PC-3 (cell line): Measurements from ENCODE around the gene TF. TPM values are rescaled to one million over a fixed set of nuclear protein-coding genes. Genes with fewer than 3 reads are reported as not detected.

Source experiments
- ATAC-seq: fragments of 200-7000 bp; cut with Tn5 transposase; 2 replicates; pipeline ENCODE4 v1.9.1; 2020; ENCODE audit warnings: mild to moderate bottlenecking, moderate library complexity
- BruUV-seq: library from RNA; stranded (reverse); fragments of 400-500 nt; replicated peaks from 2 replicates; lab custom pipeline; 2021; lab: Mats Ljungman, UMichigan
- CTCF ChIA-PET: fragments of 300-600 bp; sonication (Branson Sonifier 250); formaldehyde crosslinking; loops from one replicate; lab custom pipeline; 2022; ENCODE audit warnings: antibody characterized with exemption; lab: Charles Lee
- POLR2A ChIA-PET: fragments of 300-600 bp; sonication (Branson Sonifier 250); formaldehyde crosslinking; loops from one replicate; lab custom pipeline; 2022; ENCODE audit warnings: antibody characterized with exemption; ENCODE audit not compliant: unreplicated experiment; lab: Charles Lee
- DNase-seq: peaks from one replicate; pipeline ENCODE4 v3.0.0-alpha.2; 2015
- H2AFZ ChIP-seq: fragments of 300-600 bp; sonication (generic); 2 replicates; pipeline ENCODE4 v1.6.0; 2016; ENCODE audit warnings: antibody characterized with exemption, low read length
- H3F3A ChIP-seq: fragments of 300-600 bp; sonication (generic); one replicate; pipeline ENCODE4 v1.6.0; 2017; ENCODE audit warnings: antibody characterized with exemption, low read length, control low read depth, mild to moderate bottlenecking; ENCODE audit not compliant: unreplicated experiment
- H3K27ac ChIP-seq: fragments of 300-600 bp; sonication (generic); 2 replicates; pipeline ENCODE4 v1.5.1; 2016; ENCODE audit warnings: mild to moderate bottlenecking, low read length
- H3K27me3 ChIP-seq: fragments of 300-600 bp; sonication (generic); 2 replicates; pipeline ENCODE4 v1.6.1; 2016; ENCODE audit warnings: low read length, mixed read lengths
- H3K36me3 ChIP-seq: fragments of 300-600 bp; sonication (generic); 2 replicates; pipeline ENCODE4 v1.6.1; 2016; ENCODE audit warnings: low read depth, mixed run types, low read length, mixed read lengths
- H3K4me1 ChIP-seq: fragments of 300-600 bp; sonication (generic); 2 replicates; pipeline ENCODE4 v1.5.1; 2016; ENCODE audit warnings: low read length; ENCODE audit not compliant: insufficient read depth
- H3K4me2 ChIP-seq: fragments of 300-600 bp; sonication (generic); 2 replicates; pipeline ENCODE4 v1.6.0; 2016; ENCODE audit warnings: low read length
- H3K4me3 ChIP-seq: fragments of 300-600 bp; sonication (generic); 2 replicates; pipeline ENCODE4 v1.5.1; 2016; ENCODE audit warnings: mild to moderate bottlenecking, low read length, mixed read lengths
- H3K79me2 ChIP-seq: fragments of 300-600 bp; sonication (generic); 2 replicates; pipeline ENCODE4 v1.6.1; 2017; ENCODE audit warnings: low read length, mixed read lengths
- H3K9ac ChIP-seq: fragments of 300-600 bp; sonication (generic); 2 replicates; pipeline ENCODE4 v1.6.0; 2016; ENCODE audit warnings: mild to moderate bottlenecking, low read length
- H3K9me2 ChIP-seq: fragments of 300-600 bp; sonication (generic); replicated peaks from 2 replicates; pipeline ENCODE4 v1.6.1; 2016; ENCODE audit warnings: mixed run types, low read length, mixed read lengths
- H3K9me3 ChIP-seq: fragments of 300-600 bp; sonication (generic); 2 replicates; pipeline ENCODE4 v1.6.1; 2016; ENCODE audit warnings: low read length, mixed read lengths
- H4K20me1 ChIP-seq: fragments of 300-600 bp; sonication (generic); 2 replicates; pipeline ENCODE4 v1.6.1; 2016; ENCODE audit warnings: low read length, mixed read lengths
- EZH2 ChIP-seq: fragments of 300-600 bp; sonication (generic); IDR thresholded peaks from one replicate; pipeline ENCODE4 v1.6.1; 2017; ENCODE audit warnings: antibody characterized with exemption, mild to moderate bottlenecking, low read length; ENCODE audit not compliant: unreplicated experiment
- EZH2phosphoT487 ChIP-seq: fragments of 300-600 bp; sonication (generic); IDR thresholded peaks from 2 replicates; pipeline ENCODE4 v1.6.1; 2018; ENCODE audit warnings: mild to moderate bottlenecking, antibody characterized with exemption, low read length, borderline replicate concordance
- intact Hi-C: fragments of 100-400 bp; cut with micrococcal nuclease; formaldehyde crosslinking; loops from 2 replicates; pipeline ENCODE4 v1.9.0; 2023
- total RNA-seq: library from RNA; depleted of rRNA; stranded (reverse); fragments of >200 nt; gene quantifications from 2 replicates; pipeline ENCODE4 v1.2.3, GENCODE V29; 2014
- TF ChIP-seq, protein P1 (sequence below): fragments of 300-600 bp; sonication (generic); conservative IDR thresholded peaks from 2 replicates; pipeline ENCODE4 v1.5.1; 2017; ENCODE audit warnings: antibody characterized with exemption, low read depth, mild to moderate bottlenecking, low read length

The TF gene
- total RNA-seq, 1 experiment from 2014 or later = not detected

GRCh38 chr3:133821767-133822638, 75.8 kb downstream of the TF start:
- Histone ChIP-seq H3F3A (no peaks in the 10 kb centered on the region), H3K4me2 (no peak overlapping the region), H3K9me2 (no peaks in the 10 kb centered on the region), H3K4me3 (no peak overlapping the region), H3K9me3 (no peaks in the 10 kb centered on the region), H3K9ac (no peak overlapping the region), H3K79me2 (no peaks in the 10 kb centered on the region), H3K27me3 (no peaks in the 10 kb centered on the region), H3K27ac (no peak overlapping the region), H3K4me1 (peaks cover 7% of the 10 kb centered on the region), H3K36me3 (peaks cover 40% of the 10 kb centered on the region), H4K20me1 (no peaks in the 10 kb centered on the region), H2AFZ (no peak overlapping the region)
- intact Hi-C loops = no loop called here
- POLR2A ChIA-PET = no interaction called here
- DNase-seq = peak; percentile 66
- TF ChIP-seq EZH2phosphoT487 (no peak), EZH2 (no peak)
- TF ChIP-seq, protein P1, sequence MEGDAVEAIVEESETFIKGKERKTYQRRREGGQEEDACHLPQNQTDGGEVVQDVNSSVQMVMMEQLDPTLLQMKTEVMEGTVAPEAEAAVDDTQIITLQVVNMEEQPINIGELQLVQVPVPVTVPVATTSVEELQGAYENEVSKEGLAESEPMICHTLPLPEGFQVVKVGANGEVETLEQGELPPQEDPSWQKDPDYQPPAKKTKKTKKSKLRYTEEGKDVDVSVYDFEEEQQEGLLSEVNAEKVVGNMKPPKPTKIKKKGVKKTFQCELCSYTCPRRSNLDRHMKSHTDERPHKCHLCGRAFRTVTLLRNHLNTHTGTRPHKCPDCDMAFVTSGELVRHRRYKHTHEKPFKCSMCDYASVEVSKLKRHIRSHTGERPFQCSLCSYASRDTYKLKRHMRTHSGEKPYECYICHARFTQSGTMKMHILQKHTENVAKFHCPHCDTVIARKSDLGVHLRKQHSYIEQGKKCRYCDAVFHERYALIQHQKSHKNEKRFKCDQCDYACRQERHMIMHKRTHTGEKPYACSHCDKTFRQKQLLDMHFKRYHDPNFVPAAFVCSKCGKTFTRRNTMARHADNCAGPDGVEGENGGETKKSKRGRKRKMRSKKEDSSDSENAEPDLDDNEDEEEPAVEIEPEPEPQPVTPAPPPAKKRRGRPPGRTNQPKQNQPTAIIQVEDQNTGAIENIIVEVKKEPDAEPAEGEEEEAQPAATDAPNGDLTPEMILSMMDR = no peak
- ATAC-seq = peak; percentile 38; the same call in 1 of the 2 replicates
- BruUV-seq = no TSS peak
- CTCF ChIA-PET = no interaction called here

- DNase-seq (no peak), ATAC-seq (no peak)
- Histone ChIP-seq H3F3A (no peaks in the 10 kb centered on the region), H3K4me1 (peaks cover 7% of the 10 kb centered on the region), H3K4me2 (no peak overlapping the region), H3K4me3 (no peak overlapping the region), H3K79me2 (no peaks in the 10 kb centered on the region), H3K27ac (no peak overlapping the region), H3K27me3 (no peaks in the 10 kb centered on the region), H3K9me2 (no peaks in the 10 kb centered on the region), H4K20me1 (no peaks in the 10 kb centered on the region), H3K36me3 (peaks cover 28% of the 10 kb centered on the region), H3K9me3 (no peaks in the 10 kb centered on the region), H3K9ac (no peak overlapping the region), H2AFZ (no peak overlapping the region)
- intact Hi-C loops = no loop called here
- BruUV-seq = no TSS peak
- TF ChIP-seq EZH2 (no peak), EZH2phosphoT487 (no peak)
- TF ChIP-seq, protein P1 = no peak
- ChIA-PET CTCF (no interaction called here), POLR2A (no interaction called here)
Measured at GRCh38 chr3:133824961-133825485, 78.8 kb downstream of the TF start.
